GM19463 (cell line): ENCODE measurements around the gene EHD3.

Source experiments
- ATAC-seq: cut with Tn5 transposase; IDR thresholded peaks from one replicate; pipeline ENCODE4 v1.9.1; 2021; ENCODE audit warnings: mild to moderate bottlenecking, moderate library complexity; ENCODE audit not compliant: unreplicated experiment

The EHD3 gene

GRCh38 chr2:31235504-31235902 lies 1.6 kb downstream of the EHD3 start:
- ATAC-seq: no peak

DNA sequence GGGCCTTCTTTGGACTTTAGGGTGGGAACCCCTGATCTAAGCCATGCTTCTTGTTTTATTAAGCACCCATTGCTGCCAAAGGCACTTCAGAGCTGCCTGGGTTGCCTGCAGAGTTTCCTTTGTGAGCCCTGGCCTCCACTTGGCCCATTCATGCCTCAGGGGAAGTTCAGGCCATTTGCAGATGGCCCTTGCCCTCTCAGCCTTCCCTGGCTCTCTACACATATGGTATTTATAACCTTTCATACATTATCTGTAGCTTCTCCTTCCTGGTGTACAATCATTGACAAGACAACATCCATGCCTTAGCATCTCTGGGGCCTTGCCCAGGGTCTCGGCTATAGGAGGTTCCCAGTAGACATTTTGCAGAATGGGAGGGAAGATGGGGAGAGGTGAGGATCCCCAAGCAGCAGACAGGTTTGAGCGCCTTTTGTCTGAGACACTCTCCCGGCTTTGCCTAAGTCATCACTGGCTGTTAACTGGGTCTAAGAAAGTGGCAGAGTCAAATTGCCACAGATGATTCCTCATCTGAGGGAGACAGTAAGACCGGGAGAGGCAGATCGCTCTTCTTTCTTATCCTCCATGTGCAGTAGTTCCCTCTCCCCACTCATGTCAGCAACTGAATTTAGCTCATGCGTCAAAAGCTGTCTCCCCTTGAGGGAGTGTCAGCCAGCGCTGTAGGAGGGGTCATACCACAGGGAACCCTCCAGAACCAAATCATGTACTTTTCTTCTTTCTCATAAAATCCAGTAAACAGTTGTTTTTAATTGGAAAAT lies 2.7 kb downstream of the EHD3 start:
- ATAC-seq: no peak

- ATAC-seq: no peak
These were observed 3.5 kb downstream of the EHD3 start for GRCh38 chr2:31237348-31238017.

DNA sequence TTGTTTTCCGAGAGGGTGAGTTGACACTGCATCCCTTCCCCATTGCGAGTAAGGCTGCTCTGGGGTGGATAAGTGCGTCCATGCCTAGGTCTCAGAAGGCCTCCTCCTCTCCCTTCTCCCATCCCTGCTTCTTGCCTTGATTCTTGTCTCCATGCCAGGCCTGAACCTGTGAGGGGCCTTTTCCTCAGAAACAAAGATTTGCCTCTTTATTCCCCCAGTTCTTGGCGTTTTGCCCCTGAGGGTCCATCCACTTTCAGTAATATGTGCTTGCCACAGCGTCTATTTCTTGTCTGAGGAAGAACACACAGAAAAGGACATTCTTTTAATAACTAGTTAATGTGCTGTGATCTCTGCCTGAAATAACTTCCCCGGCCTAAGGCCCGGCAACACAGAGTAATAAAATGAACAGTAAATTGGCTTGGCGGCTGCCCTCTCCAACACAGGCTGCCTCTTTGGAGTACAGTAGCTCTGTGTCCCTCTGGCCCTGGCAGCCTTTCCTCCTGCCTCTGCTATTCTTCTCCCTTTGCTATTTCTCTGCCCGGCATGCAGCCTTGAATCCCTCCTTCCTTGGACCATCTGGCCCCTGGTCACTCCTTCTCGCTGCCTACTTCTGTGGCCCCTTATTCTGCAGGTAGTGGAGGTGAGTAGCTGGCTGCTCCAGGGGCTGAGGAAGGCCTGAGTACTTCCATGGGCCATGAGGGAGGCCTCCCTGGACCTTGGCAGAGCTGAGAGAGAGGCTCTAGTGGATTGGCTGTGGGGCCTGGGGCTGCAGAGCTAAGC lies 4.4 kb downstream of the EHD3 start:
- no peak for ATAC-seq

DNA sequence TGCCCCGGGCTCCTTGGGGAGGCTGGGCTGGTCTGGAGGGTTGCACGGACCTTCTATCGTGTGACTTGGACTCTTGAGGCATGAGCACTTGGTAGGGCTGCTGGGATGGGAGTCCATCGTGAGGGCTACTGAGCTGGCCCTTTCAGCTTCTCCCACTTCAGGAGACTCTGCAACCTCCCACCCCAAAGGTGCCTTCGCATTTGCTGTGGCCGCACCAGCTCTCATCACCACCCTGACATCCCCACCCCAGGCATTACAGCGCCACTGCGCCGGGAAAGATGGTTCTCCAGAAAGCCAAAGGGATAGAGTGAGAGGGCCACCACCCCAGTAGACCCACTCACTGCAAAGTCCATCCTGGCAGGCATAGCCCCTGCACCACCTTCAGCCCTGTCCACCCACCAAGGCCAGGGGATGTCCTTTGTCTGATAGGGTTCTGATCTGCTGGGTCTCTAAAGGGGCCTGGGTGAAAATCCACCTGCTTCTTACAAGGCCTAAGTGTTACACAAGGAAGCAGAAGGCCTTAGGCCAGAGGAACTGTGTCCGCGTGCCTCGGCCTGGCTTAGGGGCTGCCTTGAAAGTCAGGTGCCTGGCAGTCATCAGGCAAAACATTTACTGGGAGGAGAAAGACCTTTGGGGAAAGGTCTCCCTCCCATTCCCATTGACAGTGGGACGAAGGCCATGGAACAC lies 5.1 kb downstream of the EHD3 start:
- ATAC-seq: no peak

GRCh38 chr2:31239593-31240177 lies 5.7 kb downstream of the EHD3 start:
- no peak for ATAC-seq

DNA sequence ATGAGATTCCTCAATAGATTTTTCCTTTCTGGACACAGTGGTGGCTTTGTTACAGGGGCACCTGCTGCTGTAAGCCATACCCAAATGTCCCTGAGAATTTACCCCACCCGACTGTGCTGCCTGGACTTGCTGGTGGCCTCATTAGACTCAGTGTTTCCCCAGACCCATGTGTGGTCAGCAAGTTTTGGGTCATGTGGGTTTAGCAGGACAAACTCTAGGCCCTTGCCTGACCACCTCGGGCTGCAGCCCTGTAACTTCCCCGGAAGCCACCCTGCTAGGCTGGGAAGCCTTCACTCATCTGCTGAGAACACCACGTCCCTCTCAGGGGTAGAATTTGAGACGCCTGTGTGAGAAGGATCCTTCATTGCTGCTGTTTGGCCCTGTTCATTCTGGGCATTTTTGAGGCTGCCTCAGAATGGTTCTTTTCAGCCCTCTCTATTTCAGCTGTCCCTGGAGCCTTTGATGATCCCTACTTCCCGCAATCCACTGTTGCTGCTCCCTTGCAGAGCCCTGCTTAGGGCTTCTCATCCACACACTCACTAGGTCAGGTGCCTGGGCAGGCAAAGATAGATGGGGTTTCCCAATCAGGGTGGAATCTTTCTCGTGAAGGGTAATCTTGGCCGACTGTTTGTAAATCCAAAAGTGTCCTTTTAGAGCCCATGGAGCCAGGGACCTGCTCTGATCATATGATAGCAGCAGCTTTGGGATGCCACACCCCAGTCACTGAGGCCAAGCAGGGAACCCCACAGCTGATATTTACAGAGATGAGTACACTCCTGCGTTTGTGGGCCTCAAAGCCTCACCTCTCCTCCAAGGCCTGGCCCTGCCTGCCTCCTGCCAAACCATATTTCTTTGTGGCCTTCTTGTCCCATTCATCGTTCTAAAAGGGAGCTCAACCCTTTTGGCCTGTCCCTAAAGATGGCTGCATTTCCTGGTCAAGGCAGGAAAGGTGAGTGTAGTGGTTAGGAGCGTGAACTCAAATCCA lies 6.7 kb downstream of the EHD3 start:
- ATAC-seq: no peak

- ATAC-seq: no peak
These were observed 7.8 kb downstream of the EHD3 start for GRCh38 chr2:31241625-31242270.

DNA sequence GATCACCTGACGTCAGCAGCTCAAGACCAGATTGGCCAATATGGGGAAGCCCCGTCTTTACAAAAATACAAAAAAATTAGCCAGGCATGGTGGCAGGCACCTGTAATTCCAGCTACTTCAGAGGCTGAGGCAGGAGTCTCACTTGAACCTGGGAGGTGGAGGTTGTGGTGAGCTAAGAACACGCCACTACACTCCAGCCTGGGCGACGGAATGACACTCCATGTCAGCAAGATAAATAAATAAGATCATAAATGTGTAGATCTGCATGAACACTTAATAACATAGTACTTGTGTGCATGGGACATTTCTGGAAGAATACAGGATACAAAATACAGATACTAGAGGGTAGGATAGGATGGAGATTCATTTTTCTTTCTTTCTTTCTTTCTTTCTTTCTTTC lies 9.1 kb downstream of the EHD3 start:
- ATAC-seq: no peak

- no peak for ATAC-seq
These were observed 10.1 kb downstream of the EHD3 start for GRCh38 chr2:31244101-31244500.

GRCh38 chr2:31246184-31246852 lies 12.4 kb downstream of the EHD3 start:
- no peak for ATAC-seq

- no peak for ATAC-seq
These were observed 13.8 kb downstream of the EHD3 start for GRCh38 chr2:31247711-31248110.

GRCh38 chr2:31248139-31248538 lies 14.2 kb downstream of the EHD3 start:
- ATAC-seq: no peak

DNA sequence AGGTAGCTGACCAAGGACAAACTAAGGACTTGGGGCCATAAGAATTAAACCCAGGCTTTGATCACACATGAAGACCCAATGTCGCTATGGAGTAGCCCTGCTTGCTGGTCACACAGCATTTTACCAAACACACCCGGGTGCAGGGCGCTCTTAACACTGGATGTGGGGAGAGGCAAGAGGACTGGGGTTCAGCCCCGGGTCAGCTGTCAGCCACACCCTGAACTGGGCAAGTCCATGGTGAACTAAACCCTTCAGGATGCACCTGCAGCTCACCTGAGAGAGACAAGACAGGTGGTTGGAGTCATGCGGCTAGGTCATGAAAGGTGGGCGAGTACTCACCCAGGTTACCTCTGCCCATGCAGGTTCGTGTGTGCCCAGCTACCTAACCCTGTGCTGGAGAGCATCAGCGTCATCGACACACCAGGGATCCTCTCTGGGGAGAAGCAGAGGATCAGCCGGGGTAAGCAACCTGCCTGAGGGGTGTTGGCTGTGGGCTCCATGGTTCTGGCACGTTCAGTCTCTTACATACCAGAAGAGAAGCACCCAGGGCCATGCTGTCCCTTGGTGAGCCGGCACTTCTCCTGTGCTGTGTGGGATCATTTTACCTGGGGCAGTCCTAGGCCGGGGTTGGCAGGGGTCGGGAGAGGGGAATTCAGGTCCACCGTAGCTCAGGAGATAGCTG lies 15.2 kb downstream of the EHD3 start:
- ATAC-seq: no peak

DNA sequence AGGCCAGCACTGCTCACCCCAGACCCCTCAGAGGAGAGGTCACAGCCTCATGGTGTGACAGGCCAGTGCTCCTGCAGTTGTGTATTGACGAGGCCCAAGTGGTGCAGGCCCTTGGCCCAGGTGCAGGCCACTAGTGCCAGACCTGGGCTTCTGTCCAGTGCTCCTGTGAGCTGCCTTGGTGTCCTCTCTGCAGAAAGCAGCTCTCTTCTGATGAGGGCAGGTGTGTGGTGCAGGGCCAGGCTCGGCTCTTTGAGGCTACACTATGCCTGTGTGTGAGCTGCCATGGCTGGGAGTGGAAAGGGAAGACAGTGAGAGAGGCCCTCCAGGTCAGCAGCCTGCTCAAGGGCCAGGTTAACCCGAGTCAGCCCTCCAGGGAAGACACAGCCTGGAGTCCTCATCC lies 17.1 kb downstream of the EHD3 start:
- ATAC-seq: no peak

DNA sequence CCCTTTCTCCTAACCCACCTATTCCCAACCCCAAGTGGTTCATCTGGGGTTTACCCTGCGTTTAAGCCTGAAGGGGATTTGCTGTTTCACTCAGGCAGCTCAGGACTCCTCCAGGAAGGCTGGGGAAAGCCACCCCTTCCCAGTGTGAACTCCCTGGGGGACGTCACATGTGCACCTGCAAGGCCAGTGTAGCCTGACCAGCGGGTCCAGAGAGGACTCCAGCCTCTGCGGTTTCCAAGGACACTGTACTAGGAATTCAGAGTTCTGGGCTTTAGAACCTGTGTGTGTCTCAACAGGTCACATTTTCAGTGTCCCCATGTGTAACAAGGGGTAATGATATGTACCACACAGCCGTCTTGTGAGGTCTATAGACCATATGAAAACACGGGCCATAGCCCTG lies 17.9 kb downstream of the EHD3 start:
- no peak for ATAC-seq

- no peak for ATAC-seq
These were observed 19.6 kb downstream of the EHD3 start for GRCh38 chr2:31253356-31254131.
